K562 (cell line): ENCODE data around the gene MAST4. TPM values are rescaled to one million over a fixed set of nuclear protein-coding genes. Genes with fewer than 3 reads are reported as not detected.

Experiments
- ATAC-seq: fragments of 200-7000 bp; cut with Tn5 transposase; 3 replicates; pipeline ENCODE4 v1.9.1; 2020; ENCODE audit warnings: moderate library complexity
- BruUV-seq: library from RNA; stranded (reverse); fragments of 400-500 nt; replicated peaks from 2 replicates; lab custom pipeline; 2021; lab: Mats Ljungman, UMichigan
- CTCF ChIA-PET: fragments of 300-600 bp; formaldehyde crosslinking; extraction: SDS; loops from one replicate; lab custom pipeline; 2021; ENCODE audit warnings: low intra/inter-chr PET ratio; lab: Yijun Ruan, JAX
- POLR2A ChIA-PET: fragments of 300-600, 350-650 bp; sonication (Branson Sonifier 250); formaldehyde crosslinking; extraction: SDS; loops from one replicate; lab custom pipeline; 2021; ENCODE audit warnings: antibody characterized with exemption, inconsistent platforms; lab: Yijun Ruan, JAX
- DNase-seq, 4 experiments: peaks; one replicate each; pipeline versions ENCODE4 v3.0.0 to v3.0.0-alpha.2; 2011 to 2018; ENCODE audit warnings: low spot score in 3 of 4, mixed read lengths in 3 of 4; ENCODE audit errors: extremely low read depth in 1 of 4
- FAIRE-seq: peaks from 2 replicates; lab custom pipeline; 2011; peaks lifted over from hg19 to GRCh38; lab: Jason Lieb, UNC
- H2AFZ ChIP-seq: 2 replicates; pipeline ENCODE4 v1.6.0; 2011; ENCODE audit warnings: low read depth, low read length, control low read depth, inconsistent platforms
- H3K27ac ChIP-seq: fragments of 200-600 bp; 3 replicates; pipeline ENCODE4 v1.8.0; 2011; ENCODE audit warnings: low read depth, mild to moderate bottlenecking, control low read depth, inconsistent platforms, low read length, moderate library complexity, mixed read lengths; ENCODE audit errors: extremely low read depth
- H3K27me3 ChIP-seq, 2 experiments: fragments of 300-600 bp in 1 of 2; 2 replicates in 1 of 2; 3 replicates in 1 of 2; pipeline versions ENCODE4 v1.6.0 to v1.8.0; 2011; ENCODE audit warnings: inconsistent platforms in 2 of 2, low read length in 2 of 2, mild to moderate bottlenecking in 1 of 2, mixed read lengths in 1 of 2, moderate library complexity in 1 of 2; ENCODE audit not compliant: control insufficient read depth in 2 of 2, insufficient read depth in 2 of 2
- H3K36me3 ChIP-seq: fragments of 300-600 bp; 3 replicates; pipeline ENCODE4 v1.8.0; 2011; ENCODE audit warnings: mild to moderate bottlenecking, low read length, inconsistent platforms; ENCODE audit not compliant: control insufficient read depth, insufficient read depth
- H3K4me1 ChIP-seq, 2 experiments: fragments of 200-600 bp in 1 of 2; replicated peaks in 1 of 2; 2 replicates in 1 of 2; 3 replicates in 1 of 2; pipeline versions ENCODE4 v1.5.1 to v1.8.0; 2011; ENCODE audit warnings: inconsistent platforms in 2 of 2, low read length in 2 of 2, mild to moderate bottlenecking in 1 of 2, mixed read lengths in 1 of 2, moderate library complexity in 1 of 2; ENCODE audit not compliant: control insufficient read depth in 2 of 2, insufficient read depth in 2 of 2
- H3K4me2 ChIP-seq: 2 replicates; pipeline ENCODE4 v1.6.1; 2011; ENCODE audit warnings: low read length, control low read depth, inconsistent platforms, mixed read lengths; ENCODE audit not compliant: insufficient read depth
- H3K4me3 ChIP-seq: fragments of 200-600 bp; sonication (generic), shearing (Covaris generic); 2 replicates; pipeline ENCODE4 v1.5.1; 2016; ENCODE audit warnings: control low read depth, inconsistent platforms
- H3K79me2 ChIP-seq: fragments of 200-600 bp; 3 replicates; pipeline ENCODE4 v1.8.0; 2011; ENCODE audit warnings: low read length, inconsistent platforms; ENCODE audit not compliant: control insufficient read depth, insufficient read depth
- H3K9ac ChIP-seq, 2 experiments: 2 replicates each; pipeline versions ENCODE4 v1.6.0 to v1.6.1; 2011; ENCODE audit warnings: low read depth in 2 of 2, low read length in 2 of 2, control low read depth in 1 of 2, inconsistent platforms in 1 of 2, mild to moderate bottlenecking in 1 of 2, mixed read lengths in 1 of 2; ENCODE audit not compliant: insufficient read depth in 1 of 2
- H3K9me1 ChIP-seq: one replicate; pipeline ENCODE4 v1.6.0; 2011; ENCODE audit warnings: inconsistent platforms, mild to moderate bottlenecking, low read length, moderate library complexity; ENCODE audit not compliant: control insufficient read depth, insufficient read depth
- H3K9me3 ChIP-seq: replicated peaks from 2 replicates; pipeline ENCODE4 v1.5.1; 2011; ENCODE audit warnings: low read depth, low read length, inconsistent platforms; ENCODE audit not compliant: control insufficient read depth, insufficient read depth
- H4K20me1 ChIP-seq: replicated peaks from 2 replicates; pipeline ENCODE4 v1.6.1; 2011; ENCODE audit warnings: low read length, inconsistent platforms, mixed read lengths; ENCODE audit not compliant: control insufficient read depth, insufficient read depth
- CSDE1 ChIP-seq, 2 experiments: fragments of 450-650 bp; IDR thresholded peaks; 2 replicates each; pipeline ENCODE4 v1.6.1; 2016; ENCODE audit warnings: mild to moderate bottlenecking in 1 of 2
- DMBX1 ChIP-seq: fragments of 250-450 bp; sonication (Bioruptor Pico); IDR thresholded peaks from 2 replicates; pipeline ENCODE4 v1.8.0; 2022; ENCODE audit warnings: inconsistent platforms, mild to moderate bottlenecking, moderate library complexity, borderline replicate concordance
- E2F1 ChIP-seq: sonication (generic); formaldehyde crosslinking; IDR thresholded peaks from 2 replicates; pipeline ENCODE4 v1.8.1; 2023; ENCODE audit warnings: mild to moderate bottlenecking, missing genetic modification reagents, moderate library complexity
- THRB ChIP-seq: fragments of 450-650 bp; formaldehyde crosslinking; conservative IDR thresholded peaks from 2 replicates; pipeline ENCODE4 v1.4.0; 2022; ENCODE audit warnings: mild to moderate bottlenecking, missing genetic modification characterization
- WGBS: fragments of 100-300 bp; shearing (Covaris generic); methylation state at CpG from one replicate; pipeline ENCODE4 v1.1.6; 2016; ENCODE audit warnings: low coverage, mixed read lengths; ENCODE audit not compliant: insufficient coverage; ENCODE audit errors: missing lambda C conversion rate; 5-methylcytosine and 5-hydroxymethylcytosine counted together
- in situ Hi-C: fragments of 300-500 bp; cut with MboI; formaldehyde crosslinking; loops from 4 replicates; pipeline ENCODE4 v1.15.0; 2018; ENCODE audit warnings: inconsistent platforms, mixed read lengths
- intact Hi-C: fragments of 100-400 bp; cut with micrococcal nuclease; formaldehyde crosslinking; loops from 2 replicates; pipeline ENCODE4 v1.14.2; 2022
- polyA plus RNA-seq, 8 experiments: library from polyadenylated mRNA; depleted of rRNA in 4 of 8; stranded (reverse) in 5 of 8; unstranded in 3 of 8; fragments of >200 nt; fragmentation: Nextera tagmentation in 2 of 8; fragmentation: Illumina TruSeq in 1 of 8; extraction: Ambion mirVana in 2 of 8; extraction: Trizol in 1 of 8; gene quantifications; 2 replicates each; pipeline versions ENCODE4 v1.2.1 to v1.2.3, GENCODE V29; 2011 to 2014; ENCODE audit warnings: inconsistent platforms in 1 of 8, missing spikeins in 1 of 8
- total RNA-seq, 7 experiments: library from RNA; depleted of rRNA in 6 of 7; stranded (reverse); fragments of >200 nt in 6 of 7; fragmentation: Illumina TruSeq in 2 of 7; extraction: Trizol in 2 of 7; gene quantifications; 2 replicates each; pipeline versions ENCODE4 v1.2.1 to v1.2.3, GENCODE V29; 2011 to 2021; ENCODE audit warnings: low replicate concordance in 1 of 7

The MAST4 gene
- total and polyA plus RNA-seq, 9 of the 15 experiments (the other 6 are each of a cell fraction or from before 2014, with no cell fraction given), result 0.88 to 10.1 (median 5.2) TPM

- Histone ChIP-seq H3K4me2 (no peak overlapping the region), H3K4me3 (no peak overlapping the region), H3K9me3 (no peaks in the 10 kb centered on the region), H3K9ac (no peak overlapping the region), H3K9me1 (no peaks in the 10 kb centered on the region), H3K36me3 (no peaks in the 10 kb centered on the region), H4K20me1 (no peaks in the 10 kb centered on the region), H3K79me2 (no peaks in the 10 kb centered on the region), H3K27ac (no peak overlapping the region), H3K27me3 (no peaks in the 10 kb centered on the region), H3K4me1 (no peaks in the 10 kb centered on the region), H2AFZ (no peak overlapping the region)
- DNase-seq, result no peak
- CTCF ChIA-PET, result no interaction called here
- no TSS peak for BruUV-seq
- TF ChIP-seq CSDE1 (IDR thresholded peaks at IDR 0.05), result no peak
- TF ChIP-seq THRB, result no peak
- TF ChIP-seq DMBX1 (CRISPR knock-in tag), result no peak
- no peak for TF ChIP-seq E2F1 (CRISPR knock-in tag)
- intact Hi-C loops (no loop called here), in situ Hi-C loops (no loop called here)
- FAIRE-seq, result no peak
- POLR2A ChIA-PET, result interaction anchor here (0.6 kb wide), 1 partner anchor 533 kb away, joined by 4 read pairs; no protein-coding TSS in a partner anchor
- ATAC-seq, result no peak
- 2% methylated on average over 7 of the region's 7 CpGs for WGBS
Measured at GRCh38 chr5:66915531-66915930, 319.3 kb downstream of the MAST4 start.
